GM19463 (cell line): ENCODE data around the gene BCL2L1.

Experiments
- ATAC-seq: cut with Tn5 transposase; IDR thresholded peaks from one replicate; pipeline ENCODE4 v1.9.1; 2021; ENCODE audit warnings: mild to moderate bottlenecking, moderate library complexity; ENCODE audit not compliant: unreplicated experiment

The BCL2L1 gene

GRCh38 chr20:31615416-31615815, 107.3 kb downstream of the BCL2L1 start:
- ATAC-seq: no peak
